ENCODE data around the gene MLLT10. TPM values are rescaled to one million over a fixed set of nuclear protein-coding genes. Genes with fewer than 3 reads are reported as not detected.

MLLT10 gene
- total and polyA plus RNA-seq, 9 of the 15 experiments (the other 6 are each of a cell fraction or from before 2014, with no cell fraction given): 18.8 to 81.4 (median 64.2) TPM

DNA sequence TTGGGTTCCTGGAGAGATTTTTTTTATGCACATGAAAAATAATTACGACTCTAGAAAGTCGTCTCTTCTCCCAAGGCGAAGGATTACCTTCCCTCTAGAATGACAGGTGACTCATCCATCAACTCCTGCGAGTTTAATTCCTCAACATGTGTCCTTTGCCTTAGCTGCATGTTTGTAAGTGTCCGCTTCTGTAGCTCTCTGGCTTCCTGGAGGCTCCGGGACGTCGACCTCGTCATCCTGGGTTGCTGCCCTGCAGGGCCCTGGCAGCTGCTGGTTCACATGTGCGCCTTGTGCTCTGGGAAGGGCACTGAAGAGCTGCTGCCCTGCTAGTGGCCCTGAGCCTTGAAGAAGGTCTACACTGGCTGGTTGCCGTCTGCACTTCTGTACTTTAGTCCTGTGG, 210.2 kb downstream of the MLLT10 start:
- no peak overlapping the region for H3K27ac ChIP-seq (ENCODE audit: extremely low read depth, low read depth, low read length)
- no peak for ATAC-seq
- no peaks in the 10 kb centered on the region for H3K9me3 ChIP-seq (replicated peaks; ENCODE audit: control insufficient read depth, insufficient read depth, low read depth, low read length)
- ChIA-PET CTCF (ENCODE audit: low intra/inter-chr PET ratio) (no interaction called here), POLR2A (no interaction called here)
- no TSS peak for BruUV-seq (replicated peaks)
- no peak overlapping the region for H3K9ac ChIP-seq (ENCODE audit: insufficient read depth in 1 of 2, low read depth in 2 of 2, low read length in 2 of 2)
- intact Hi-C loops (cut with micrococcal nuclease): no loop called here
- no peaks in the 10 kb centered on the region for H3K9me1 ChIP-seq (ENCODE audit: control insufficient read depth, insufficient read depth, low read length)
- no peaks in the 10 kb centered on the region for H3K27me3 ChIP-seq (ENCODE audit: control insufficient read depth in 2 of 2, insufficient read depth in 2 of 2, low read length in 2 of 2)
- H3K36me3 ChIP-seq (ENCODE audit: control insufficient read depth, insufficient read depth, low read length): peaks cover 58% of the 10 kb centered on the region
- H4K20me1 ChIP-seq (replicated peaks; ENCODE audit: control insufficient read depth, insufficient read depth, low read length): no peaks in the 10 kb centered on the region
- H3K4me2 ChIP-seq (ENCODE audit: insufficient read depth, low read length): no peak overlapping the region
- peaks cover 0 to 4% of the 10 kb centered on the region in 2 experiments; a peak in 1 of 5 replicates for H3K4me1 ChIP-seq (replicated peaks in 1 of 2; ENCODE audit: control insufficient read depth in 2 of 2, insufficient read depth in 2 of 2, low read length in 2 of 2)
- H2AFZ ChIP-seq (ENCODE audit: low read depth, low read length): no peak overlapping the region
- WGBS (ENCODE audit: insufficient coverage, low coverage, missing lambda C conversion rate): 89% methylated on average over 11 of the region's 11 CpGs
- no peak for FAIRE-seq
- no peak for DNase-seq (ENCODE audit: extremely low read depth in 1 of 4, low spot score in 3 of 4)
- no peak overlapping the region for H3K4me3 ChIP-seq
- H3K79me2 ChIP-seq (ENCODE audit: control insufficient read depth, insufficient read depth, low read length): no peaks in the 10 kb centered on the region
- TF ChIP-seq ZNF212 (CRISPR knock-in tag; IDR thresholded peaks at IDR 0.05): no peak
- no peak for TF ChIP-seq NFRKB (IDR thresholded peaks at IDR 0.05; ENCODE audit: low read depth)
- TF ChIP-seq, protein P1, sequence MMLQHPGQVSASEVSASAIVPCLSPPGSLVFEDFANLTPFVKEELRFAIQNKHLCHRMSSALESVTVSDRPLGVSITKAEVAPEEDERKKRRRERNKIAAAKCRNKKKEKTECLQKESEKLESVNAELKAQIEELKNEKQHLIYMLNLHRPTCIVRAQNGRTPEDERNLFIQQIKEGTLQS (IDR thresholded peaks at IDR 0.05): 0 out of 2 replicates have a peak, but pooled peaks have one; percentile 12
- TF ChIP-seq, protein P1 (CRISPR knock-in tag; conservative IDR thresholded peaks at IDR 0.05): no peak
- 0 out of 2 replicates have a peak, but pooled peaks have one; percentile 64 for TF ChIP-seq POLR2AphosphoS2 (IDR thresholded peaks at IDR 0.05; ENCODE audit: low read length)
- TF ChIP-seq ZBED1 (IDR thresholded peaks at IDR 0.05): peak; percentile 36; the same call in 1 of the 2 replicates
- peak; percentile 52 for TF ChIP-seq POLR2G (IDR thresholded peaks at IDR 0.05; ENCODE audit: low read depth, low read length)
- TF ChIP-seq POLR2A (conservative IDR thresholded peaks at IDR 0.05): peak; percentile 45
- TF ChIP-seq ZNF584 (CRISPR knock-in tag; IDR thresholded peaks at IDR 0.05; ENCODE audit: low read depth): no peak
- TF ChIP-seq RBM22 (IDR thresholded peaks at IDR 0.05; ENCODE audit: low read depth, low read length, poor library complexity, severe bottlenecking): peak; percentile 63
- in situ Hi-C loops (cut with MboI): no loop called here
